Panc1 (cell line): Measurements from ENCODE around the gene MILR1. TPM values are rescaled to one million over a fixed set of nuclear protein-coding genes. Genes with fewer than 3 reads are reported as not detected.

ENCODE experiments used
- ATAC-seq: fragments of 200-7000 bp; cut with Tn5 transposase; 2 replicates; pipeline ENCODE4 v1.9.1; 2020; ENCODE audit warnings: mild to moderate bottlenecking, moderate library complexity
- BruUV-seq: library from RNA; stranded (reverse); fragments of 400-500 nt; replicated peaks from 2 replicates; lab custom pipeline; 2021; lab: Mats Ljungman, UMichigan
- CTCF ChIA-PET: fragments of 300-600 bp; sonication (Branson Sonifier 250); formaldehyde crosslinking; loops from one replicate; lab custom pipeline; 2022; ENCODE audit warnings: antibody characterized with exemption; lab: Charles Lee
- POLR2A ChIA-PET: fragments of 300-600 bp; sonication (Branson Sonifier 250); formaldehyde crosslinking; loops from one replicate; lab custom pipeline; 2022; ENCODE audit warnings: antibody characterized with exemption; lab: Charles Lee
- DNase-seq: peaks from one replicate; pipeline ENCODE4 v3.0.0-alpha.2; 2010; ENCODE audit warnings: low read depth, low spot score
- H3K27ac ChIP-seq: 2 replicates; pipeline ENCODE4 v1.5.1; 2011; ENCODE audit warnings: mild to moderate bottlenecking, low read length, inconsistent platforms
- H3K27me3 ChIP-seq: fragments of 200-500 bp; sonication (Bioruptor generic); 2 replicates; pipeline ENCODE4 v1.6.0; 2014; ENCODE audit warnings: low read length, inconsistent platforms; ENCODE audit not compliant: control insufficient read depth, insufficient read depth
- H3K36me3 ChIP-seq: fragments of 200-500 bp; sonication (Bioruptor generic); 2 replicates; pipeline ENCODE4 v1.5.1; 2014; ENCODE audit warnings: inconsistent platforms, mild to moderate bottlenecking, low read length, moderate library complexity; ENCODE audit not compliant: control insufficient read depth, insufficient read depth
- H3K4me1 ChIP-seq: 2 replicates; pipeline ENCODE4 v1.5.1; 2011; ENCODE audit warnings: inconsistent platforms, mild to moderate bottlenecking, low read length, moderate library complexity; ENCODE audit not compliant: control insufficient read depth, insufficient read depth
- H3K4me3 ChIP-seq, 2 experiments: 2 replicates each; pipeline ENCODE4 v1.5.1; 2011 to 2012; ENCODE audit warnings: low read depth in 2 of 2, low read length in 2 of 2, mild to moderate bottlenecking in 2 of 2, inconsistent platforms in 1 of 2, moderate library complexity in 1 of 2
- H3K9me3 ChIP-seq: fragments of 200-500 bp; sonication (Bioruptor generic); 2 replicates; pipeline ENCODE4 v1.5.1; 2014; ENCODE audit warnings: low read depth, mild to moderate bottlenecking, inconsistent platforms, low read length, moderate library complexity; ENCODE audit not compliant: control insufficient read depth, insufficient read depth
- CTCF ChIP-seq: fragments of 450-650 bp; IDR thresholded peaks from 2 replicates; pipeline ENCODE4 v1.5.1; 2017; ENCODE audit warnings: mild to moderate bottlenecking
- POLR2AphosphoS5 ChIP-seq: IDR thresholded peaks from 2 replicates; pipeline ENCODE4 v1.6.1; 2012; ENCODE audit warnings: mild to moderate bottlenecking, low read depth, low read length, moderate library complexity
- REST ChIP-seq, 2 experiments: IDR thresholded peaks; 2 replicates each; pipeline ENCODE4 v1.6.1; 2011 to 2012; ENCODE audit warnings: low read depth in 2 of 2, control low read depth in 1 of 2, low read length in 1 of 2, mild to moderate bottlenecking in 1 of 2, moderate library complexity in 1 of 2; ENCODE audit not compliant: insufficient read depth in 1 of 2
- SIN3A ChIP-seq: IDR thresholded peaks from 2 replicates; pipeline ENCODE4 v1.6.1; 2012; ENCODE audit warnings: low read depth, mild to moderate bottlenecking, low read length, moderate library complexity, borderline replicate concordance; ENCODE audit not compliant: insufficient read depth
- TCF7L2 ChIP-seq: IDR thresholded peaks from 2 replicates; pipeline ENCODE4 v1.6.1; 2011; ENCODE audit warnings: mild to moderate bottlenecking, low read depth, low read length, inconsistent platforms
- in situ Hi-C: cut with HindIII; loops from 2 replicates; pipeline ENCODE4 v1.10.0; 2016; ENCODE audit warnings: low sequenced_read_pairs, low pct_unique_long_range_greater_than_20kb
- intact Hi-C: fragments of 100-400 bp; cut with micrococcal nuclease; formaldehyde crosslinking; loops from one replicate; pipeline ENCODE4 v1.10.0; 2022; ENCODE audit not compliant: unreplicated experiment
- total RNA-seq: library from RNA; stranded (reverse); gene quantifications from one replicate; pipeline ENCODE4 v1.2.1, GENCODE V29; 2021; ENCODE audit not compliant: unreplicated experiment

The MILR1 gene
- total RNA-seq, 1 experiment from 2014 or later = not detected

GRCh38 chr17:64449545-64449944, 630 bp downstream of the MILR1 start:
- in situ Hi-C loops (no loop called here), intact Hi-C loops (no loop called here)
- H3K9me3 ChIP-seq = no peaks in the 10 kb centered on the region
- no peak overlapping the region for H3K27ac ChIP-seq
- no peak for TF ChIP-seq SIN3A
- TF ChIP-seq CTCF = no peak
- no peak for TF ChIP-seq POLR2AphosphoS5
- no peak for TF ChIP-seq TCF7L2
- no peak for TF ChIP-seq REST (IDR thresholded peaks at IDR 0.05; ENCODE audit: insufficient read depth in 1 of 2, low read depth in 2 of 2, low read length in 1 of 2)
- no TSS peak for BruUV-seq
- no peaks in the 10 kb centered on the region for H3K4me1 ChIP-seq
- DNase-seq = no peak
- H3K4me3 ChIP-seq = no peak overlapping the region
- ChIA-PET CTCF (no interaction called here), POLR2A (no interaction called here)
- no peaks in the 10 kb centered on the region for H3K36me3 ChIP-seq
- ATAC-seq = no peak
- H3K27me3 ChIP-seq = no peaks in the 10 kb centered on the region

GRCh38 chr17:64455993-64456885, 7.3 kb downstream of the MILR1 start:
- no peak for DNase-seq
- no peak for ATAC-seq
- POLR2A ChIA-PET = no interaction called here
- Histone ChIP-seq H3K27ac (no peak overlapping the region), H3K4me1 (no peaks in the 10 kb centered on the region), H3K27me3 (no peaks in the 10 kb centered on the region), H3K9me3 (no peaks in the 10 kb centered on the region), H3K36me3 (no peaks in the 10 kb centered on the region), H3K4me3 (no peak overlapping the region)
- intact Hi-C loops = no loop called here
- TF ChIP-seq POLR2AphosphoS5 (no peak), REST (IDR thresholded peaks at IDR 0.05; ENCODE audit: insufficient read depth in 1 of 2, low read depth in 2 of 2, low read length in 1 of 2) (no peak), TCF7L2 (no peak), CTCF (no peak), SIN3A (no peak)
- no TSS peak for BruUV-seq
- in situ Hi-C loops = no loop called here
- CTCF ChIA-PET = no interaction called here
